T-cell (primary cell): ENCODE results near the gene UBE2L5. TPM values are rescaled to one million over a fixed set of nuclear protein-coding genes. Genes with fewer than 3 reads are reported as not detected.

Experiments used
- ATAC-seq, 4 experiments: fragments of 200-7000 bp in 3 of 4; fragments of 150-1000 bp in 1 of 4; cut with Tn5 transposase; replicated peaks in 1 of 4; 1 replicate in 3 of 4; 2 replicates in 1 of 4; pipeline ENCODE4 v1.10.0; 2021; ENCODE audit warnings: moderate library complexity in 3 of 4, mild to moderate bottlenecking in 2 of 4, moderate number of reproducible peaks in 1 of 4
- CTCF ChIA-PET, 2 donors: fragments of 300-600 bp; sonication (Branson Sonifier 250); formaldehyde crosslinking; loops; one replicate each; lab custom pipeline; 2022; ENCODE audit warnings: antibody characterized with exemption in 2 of 2; lab: Charles Lee
- POLR2A ChIA-PET, 2 donors: fragments of 300-600 bp; sonication (Branson Sonifier 250); formaldehyde crosslinking; loops; one replicate each; lab custom pipeline; 2022; ENCODE audit warnings: antibody characterized with exemption in 2 of 2; lab: Charles Lee
- DNase-seq, 35 experiments: peaks; one replicate each; pipeline versions ENCODE4 v3.0.0 to v3.0.0-alpha.2; 2013 to 2023
- H3K27ac ChIP-seq: one replicate; pipeline ENCODE4 v1.5.1; 2013; ENCODE audit warnings: low read length
- H3K27me3 ChIP-seq, 2 experiments: replicated peaks in 1 of 2; 1 replicate in 1 of 2; 2 replicates in 1 of 2; pipeline versions ENCODE4 v1.6.1 to v1.7.0; 2013; ENCODE audit warnings: low read length in 1 of 2, mixed read lengths in 1 of 2; ENCODE audit not compliant: control insufficient read depth in 2 of 2, insufficient read depth in 2 of 2; ENCODE audit errors: extremely low read depth in 1 of 2
- H3K36me3 ChIP-seq, 2 donors: 1 replicate in 1 of 2; 2 replicates in 1 of 2; pipeline versions ENCODE4 v1.6.1 to v1.7.0; 2013; ENCODE audit warnings: low read length in 1 of 2; ENCODE audit not compliant: control insufficient read depth in 2 of 2, insufficient read depth in 1 of 2; ENCODE audit errors: extremely low read depth in 1 of 2
- H3K4me1 ChIP-seq, 2 experiments: 1 replicate in 1 of 2; 2 replicates in 1 of 2; pipeline versions ENCODE4 v1.6.1 to v1.7.0; 2013; ENCODE audit warnings: low read length in 2 of 2, mixed read lengths in 1 of 2; ENCODE audit not compliant: insufficient read depth in 2 of 2, control insufficient read depth in 1 of 2; ENCODE audit errors: extremely low read depth in 1 of 2
- H3K4me3 ChIP-seq, 2 donors: 1 replicate in 1 of 2; 2 replicates in 1 of 2; pipeline versions ENCODE4 v1.5.1 to v1.7.0; 2013; ENCODE audit warnings: mild to moderate bottlenecking in 2 of 2, low read length in 1 of 2, moderate library complexity in 1 of 2; ENCODE audit not compliant: control insufficient read depth in 1 of 2; ENCODE audit errors: extremely low read depth in 1 of 2
- H3K9me3 ChIP-seq: 2 replicates; pipeline ENCODE4 v1.7.0; 2013
- H3K27ac Mint-ChIP-seq, 2 donors: one replicate each; pipeline ENCODE4 v1.8.0; 2020 to 2021; ENCODE audit warnings: mild to moderate bottlenecking in 2 of 2, mixed read lengths in 2 of 2
- H3K27me3 Mint-ChIP-seq, 2 donors: one replicate each; pipeline ENCODE4 v1.8.0; 2021 to 2022; ENCODE audit warnings: mixed read lengths in 2 of 2
- H3K36me3 Mint-ChIP-seq: one replicate; pipeline ENCODE4 v1.8.0; 2021; ENCODE audit warnings: mixed read lengths
- H3K4me1 Mint-ChIP-seq, 3 donors: one replicate each; pipeline ENCODE4 v1.8.0; 2020 to 2022; ENCODE audit warnings: mixed read lengths in 3 of 3, mild to moderate bottlenecking in 1 of 3
- H3K4me3 Mint-ChIP-seq, 3 donors: one replicate each; pipeline ENCODE4 v1.8.0; 2020 to 2022; ENCODE audit warnings: mild to moderate bottlenecking in 3 of 3, mixed read lengths in 3 of 3, moderate library complexity in 3 of 3
- H3K9me3 Mint-ChIP-seq, 3 donors: one replicate each; pipeline ENCODE4 v1.8.0; 2020 to 2022; ENCODE audit warnings: mixed read lengths in 3 of 3
- WGBS: methylation state at CpG from one replicate; pipeline ENCODE4 v1.1.5; 2013; ENCODE audit warnings: missing lambda C conversion rate; ENCODE audit not compliant: insufficient coverage; 5-methylcytosine and 5-hydroxymethylcytosine counted together
- total RNA-seq, 35 experiments: library from RNA in 6 of 35; stranded (reverse) in 6 of 35; fragments of 120-200 nt in 1 of 35; gene quantifications; one replicate each; pipeline versions ENCODE4 v1.2.1 to v1.2.4 and lab custom pipeline; 2013 to 2026

UBE2L5 gene
- total RNA-seq, 5 donors from 2014 or later (not counting 1 experiment from before 2014, with no cell fraction given), result 0.33 TPM; not detected in 4

DNA sequence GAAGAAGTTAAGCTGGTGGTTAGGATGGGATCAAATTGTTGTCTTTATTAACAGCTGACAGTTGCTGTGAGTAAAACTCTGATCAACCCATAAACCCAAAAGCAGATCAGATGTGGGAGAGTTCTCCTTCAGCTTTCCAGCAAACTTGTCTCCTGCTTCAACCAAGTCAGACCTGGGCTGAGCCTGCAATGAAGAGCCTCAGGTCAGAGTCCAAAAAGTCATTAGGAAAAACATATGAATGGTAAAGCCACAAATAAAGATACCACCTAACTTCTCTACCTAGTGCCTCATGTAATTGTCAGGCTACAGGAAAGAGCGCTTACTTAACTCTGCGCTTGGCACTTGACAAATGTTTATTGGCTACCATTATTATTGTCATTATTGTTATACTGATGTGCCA, 21.9 kb upstream of the UBE2L5 start:
- WGBS, result no CpG with 5 or more reads among the region's 2 CpGs
- Mint-ChIP-seq H3K4me1 (peaks cover 12 to 17% (median 14%) of the 10 kb centered on the region in 3 donors), H3K36me3 (no peaks in the 10 kb centered on the region), H3K27ac (no peak overlapping the region), H3K4me3 (no peak overlapping the region), H3K27me3 (no peaks in the 10 kb centered on the region), H3K9me3 (no peaks in the 10 kb centered on the region)
- ATAC-seq (no peak), DNase-seq (no peak)
- Histone ChIP-seq H3K27ac (no peak overlapping the region), H3K9me3 (no peaks in the 10 kb centered on the region), H3K4me1 (peaks cover 2 to 4% of the 10 kb centered on the region in 2 experiments), H3K36me3 (no peaks in the 10 kb centered on the region), H3K27me3 (no peaks in the 10 kb centered on the region), H3K4me3 (no peak overlapping the region)
- CTCF ChIA-PET, result interaction anchor here in 1 of 2 donors (0.9 kb wide), 1 partner anchor 15 kb away, joined by 3 read pairs; no protein-coding TSS in a partner anchor
- POLR2A ChIA-PET, result no interaction called here

- no CpG with 5 or more reads among the region's 5 CpGs for WGBS
- no peak overlapping the region for H3K27ac ChIP-seq
- H3K27ac Mint-ChIP-seq, result no peak overlapping the region
- H3K36me3 Mint-ChIP-seq, result no peaks in the 10 kb centered on the region
- no peaks in the 10 kb centered on the region for H3K9me3 ChIP-seq
- H3K27me3 Mint-ChIP-seq, result no peaks in the 10 kb centered on the region
- DNase-seq (no peak), ATAC-seq (no peak)
- POLR2A ChIA-PET, result no interaction called here
- no peak overlapping the region for H3K4me3 ChIP-seq
- H3K27me3 ChIP-seq, result no peaks in the 10 kb centered on the region
- peaks cover 4 to 8% (median 6%) of the 10 kb centered on the region in 3 donors for H3K4me1 Mint-ChIP-seq
- H3K4me3 Mint-ChIP-seq, result no peak overlapping the region
- no peaks in the 10 kb centered on the region for H3K9me3 Mint-ChIP-seq
- H3K4me1 ChIP-seq, result no peaks in the 10 kb centered on the region
- H3K36me3 ChIP-seq, result no peaks in the 10 kb centered on the region
- CTCF ChIA-PET, result no interaction called here
These were observed 20.9 kb upstream of the UBE2L5 start for GRCh38 chr13:30401347-30401746.

- Mint-ChIP-seq H3K27ac (no peak overlapping the region), H3K4me3 (no peak overlapping the region), H3K4me1 (peaks cover 14 to 16% (median 15%) of the 10 kb centered on the region in 3 donors), H3K27me3 (no peaks in the 10 kb centered on the region), H3K9me3 (no peaks in the 10 kb centered on the region), H3K36me3 (no peaks in the 10 kb centered on the region)
- peaks cover 3 to 8% of the 10 kb centered on the region in 2 experiments for H3K4me1 ChIP-seq
- no peak overlapping the region for H3K4me3 ChIP-seq
- H3K27ac ChIP-seq, result no peak overlapping the region
- ChIA-PET POLR2A (no interaction called here), CTCF (no interaction called here)
- no peaks in the 10 kb centered on the region for H3K9me3 ChIP-seq
- no peaks in the 10 kb centered on the region for H3K27me3 ChIP-seq
- no CpG with 5 or more reads among the region's 6 CpGs for WGBS
- DNase-seq, result no peak
- H3K36me3 ChIP-seq, result no peaks in the 10 kb centered on the region
- ATAC-seq, result no peak
These were observed 18.8 kb upstream of the UBE2L5 start for GRCh38 chr13:30403456-30403855.

DNA sequence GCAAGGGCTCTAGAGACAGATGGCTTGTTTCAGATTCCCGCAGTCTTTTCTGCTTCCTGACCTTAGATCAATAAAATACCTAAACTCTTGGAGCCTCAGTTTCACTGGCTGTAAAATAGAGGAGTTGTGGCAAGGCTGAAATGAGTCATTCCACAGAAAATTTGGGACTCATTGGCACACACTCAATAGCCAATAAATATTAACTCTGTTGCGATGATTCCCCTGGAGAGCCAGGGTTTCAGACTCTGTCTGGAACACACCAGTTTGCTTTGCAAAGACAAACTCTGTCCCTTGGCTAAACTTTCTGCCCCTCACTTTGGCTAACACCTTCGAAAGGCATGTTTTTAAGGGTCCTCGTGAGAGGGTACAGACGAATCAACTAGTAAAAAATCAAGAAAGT, 18.1 kb upstream of the UBE2L5 start:
- Mint-ChIP-seq H3K27ac (no peak overlapping the region), H3K9me3 (no peaks in the 10 kb centered on the region), H3K4me1 (peaks cover 20 to 21% (median 20%) of the 10 kb centered on the region in 3 donors), H3K4me3 (no peak overlapping the region), H3K36me3 (no peaks in the 10 kb centered on the region), H3K27me3 (no peaks in the 10 kb centered on the region)
- POLR2A ChIA-PET, result no interaction called here
- CTCF ChIA-PET, result no interaction called here
- Histone ChIP-seq H3K9me3 (no peaks in the 10 kb centered on the region), H3K36me3 (no peaks in the 10 kb centered on the region), H3K27ac (no peak overlapping the region), H3K4me1 (peaks cover 3 to 16% of the 10 kb centered on the region in 2 experiments), H3K4me3 (no peak overlapping the region), H3K27me3 (no peaks in the 10 kb centered on the region)
- DNase-seq, result no peak
- no peak for ATAC-seq
- 90% methylated on average over 2 of the region's 5 CpGs for WGBS

DNA sequence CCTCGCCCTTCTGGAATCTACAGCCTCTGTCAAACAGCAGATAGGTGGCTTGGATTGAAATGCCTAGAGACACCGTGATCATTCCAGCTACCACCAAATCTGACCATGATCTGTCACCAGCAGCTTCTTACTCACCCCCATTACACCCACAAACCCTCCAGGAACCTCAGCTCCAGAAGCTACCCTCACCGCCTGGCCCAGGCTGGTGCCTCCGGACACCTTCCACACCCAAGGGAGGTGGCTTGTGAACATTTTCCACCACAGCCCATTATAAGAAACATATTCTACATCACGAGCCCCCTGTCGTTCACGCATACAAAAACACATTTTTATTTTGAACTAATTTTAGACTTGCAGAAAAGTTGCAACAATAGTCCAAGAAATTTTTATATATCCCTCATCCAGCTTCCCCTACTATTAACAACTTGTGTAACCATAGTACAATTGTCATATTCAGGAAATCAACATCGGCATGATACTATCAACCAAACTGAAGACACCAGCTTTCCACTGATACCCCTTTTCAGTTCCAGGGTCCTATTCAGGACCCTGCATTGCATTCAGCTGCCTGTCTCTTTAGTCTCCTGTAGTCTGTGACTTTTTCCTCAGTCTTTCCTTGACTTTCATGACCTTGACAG, 15.4 kb upstream of the UBE2L5 start:
- CTCF ChIA-PET, result interaction anchor here (0.6 to 1.9 kb wide), 8 partner anchors 18 to 174 kb away, joined by 3 to 7 read pairs (median 4); no protein-coding TSS in a partner anchor
- H3K27ac Mint-ChIP-seq, result no peak overlapping the region
- POLR2A ChIA-PET, result no interaction called here

GRCh38 chr13:30408319-30409101, 13.8 kb upstream of the UBE2L5 start:
- no peaks in the 10 kb centered on the region for H3K27me3 Mint-ChIP-seq
- H3K4me3 Mint-ChIP-seq, result peak overlapping the region; percentile 58 to 71 (median 61)
- peak overlapping the region in 1 of 2 donors; percentile 33 for H3K4me3 ChIP-seq
- H3K36me3 ChIP-seq, result no peaks in the 10 kb centered on the region
- POLR2A ChIA-PET, result interaction anchor here in 1 of 2 donors (0.7 kb wide), 1 partner anchor 152 kb away, joined by 3 read pairs; no protein-coding TSS in a partner anchor
- peak; percentile 93 to 97 (median 94) for ATAC-seq
- no peaks in the 10 kb centered on the region for H3K36me3 Mint-ChIP-seq
- peaks cover 3 to 17% of the 10 kb centered on the region in 2 experiments for H3K4me1 ChIP-seq
- peaks cover 37 to 42% (median 38%) of the 10 kb centered on the region in 3 donors for H3K4me1 Mint-ChIP-seq
- H3K27ac ChIP-seq, result peak overlapping the region; percentile 75
- WGBS, result 17% methylated on average over 38 of the region's 51 CpGs
- DNase-seq, result peak; percentile 79 to 94 (median 88)
- H3K27me3 ChIP-seq, result no peaks in the 10 kb centered on the region
- CTCF ChIA-PET, result interaction anchor here (0.6 to 1.9 kb wide), 9 partner anchors 14 to 546 kb away, joined by 3 to 12 read pairs (median 4); partner anchors contain the start of gene UBE2L5 (in 1 of the 2)
- H3K9me3 ChIP-seq, result no peaks in the 10 kb centered on the region
- peak overlapping the region; percentile 79 to 91 for H3K27ac Mint-ChIP-seq
- H3K9me3 Mint-ChIP-seq, result no peaks in the 10 kb centered on the region

More for the DNA sequence above, 15.4 kb upstream of the UBE2L5 start:
- Mint-ChIP-seq H3K9me3 (no peaks in the 10 kb centered on the region), H3K4me1 (peaks cover 32 to 36% (median 34%) of the 10 kb centered on the region in 3 donors), H3K27me3 (no peaks in the 10 kb centered on the region), H3K4me3 (no peak overlapping the region), H3K36me3 (no peaks in the 10 kb centered on the region)
- Histone ChIP-seq H3K4me1 (peaks cover 3 to 17% of the 10 kb centered on the region in 2 experiments), H3K36me3 (no peaks in the 10 kb centered on the region), H3K4me3 (no peak overlapping the region), H3K27me3 (no peaks in the 10 kb centered on the region), H3K27ac (no peak overlapping the region), H3K9me3 (no peaks in the 10 kb centered on the region)
- ATAC-seq (no peak), DNase-seq (no peak)
- 82% methylated on average over 5 of the region's 8 CpGs for WGBS
